Endothelial cell of umbilical vein (primary cell): ENCODE measurements around the gene TUBGCP4. TPM values are rescaled to one million over a fixed set of nuclear protein-coding genes. Genes with fewer than 3 reads are reported as not detected.

ENCODE experiments used
- BruUV-seq: library from RNA; stranded (reverse); fragments of 400-500 nt; replicated peaks from 2 replicates; lab custom pipeline; 2021; lab: Mats Ljungman, UMichigan
- CTCF ChIA-PET: fragments of 300-600, 350-600 bp; sonication (Branson Sonifier 250); formaldehyde crosslinking; loops from one replicate; lab custom pipeline; 2021; ENCODE audit warnings: antibody characterized with exemption, inconsistent platforms; lab: Charles Lee
- POLR2A ChIA-PET: fragments of 300-600, 350-600 bp; sonication (Branson Sonifier 250); formaldehyde crosslinking; loops from one replicate; lab custom pipeline; 2021; ENCODE audit warnings: antibody characterized with exemption, inconsistent platforms; lab: Charles Lee
- DNase-seq: peaks from one replicate; pipeline ENCODE4 v3.0.0-alpha.2; 2011; ENCODE audit warnings: low read depth, low spot score
- FAIRE-seq: peaks from 2 replicates; lab custom pipeline; 2011; peaks lifted over from hg19 to GRCh38; lab: Jason Lieb, UNC
- H2AFZ ChIP-seq: 2 replicates; pipeline ENCODE4 v1.6.0; 2012; ENCODE audit warnings: low read depth, low read length, control low read depth, inconsistent platforms
- H3K27ac ChIP-seq: 2 replicates; pipeline ENCODE4 v1.5.1; 2011; ENCODE audit warnings: low read depth, mild to moderate bottlenecking, control low read depth, low read length, moderate library complexity; ENCODE audit not compliant: insufficient read depth
- H3K27me3 ChIP-seq, 2 experiments: 2 replicates each; pipeline versions ENCODE4 v1.6.0 to v1.6.1; 2011; ENCODE audit warnings: low read length in 2 of 2, mixed read lengths in 1 of 2; ENCODE audit not compliant: control insufficient read depth in 2 of 2, insufficient read depth in 2 of 2
- H3K36me3 ChIP-seq, 2 experiments: 2 replicates in 1 of 2; 3 replicates in 1 of 2; pipeline ENCODE4 v1.5.1; 2011; ENCODE audit warnings: low read length in 2 of 2, mild to moderate bottlenecking in 1 of 2, moderate library complexity in 1 of 2; ENCODE audit not compliant: control insufficient read depth in 2 of 2, insufficient read depth in 2 of 2; ENCODE audit errors: extremely low read depth in 1 of 2
- H3K4me1 ChIP-seq: 3 replicates; pipeline ENCODE4 v1.5.1; 2011; ENCODE audit warnings: mild to moderate bottlenecking, low read length; ENCODE audit not compliant: control insufficient read depth, insufficient read depth; ENCODE audit errors: extremely low read depth
- H3K4me2 ChIP-seq: 2 replicates; pipeline ENCODE4 v1.6.1; 2011; ENCODE audit warnings: low read length, control low read depth, mixed read lengths; ENCODE audit not compliant: insufficient read depth
- H3K4me3 ChIP-seq, 3 experiments: fragments of 200-600 bp in 1 of 3; sonication (generic), shearing (Covaris generic) in 1 of 3; replicated peaks in 1 of 3; 2 replicates each; pipeline ENCODE4 v1.5.1; 2011 to 2016; ENCODE audit warnings: control low read depth in 3 of 3, low read length in 3 of 3, mild to moderate bottlenecking in 2 of 3, inconsistent platforms in 1 of 3, low read depth in 1 of 3, moderate library complexity in 1 of 3; ENCODE audit not compliant: insufficient read depth in 1 of 3
- H3K79me2 ChIP-seq: 2 replicates; pipeline ENCODE4 v1.6.0; 2012; ENCODE audit warnings: low read length, inconsistent platforms; ENCODE audit not compliant: control insufficient read depth, insufficient read depth
- H3K9ac ChIP-seq: replicated peaks from 2 replicates; pipeline ENCODE3; 2011; ENCODE audit warnings: low read length, control low read depth; ENCODE audit not compliant: insufficient read depth; ENCODE audit errors: extremely low read depth
- H3K9me1 ChIP-seq: replicated peaks from 3 replicates; pipeline ENCODE4 v1.6.0; 2011; ENCODE audit warnings: mild to moderate bottlenecking, low read length; ENCODE audit not compliant: control insufficient read depth, insufficient read depth; ENCODE audit errors: extremely low read depth
- H3K9me3 ChIP-seq: replicated peaks from 2 replicates; pipeline ENCODE4 v1.5.1; 2012; ENCODE audit warnings: low read length, inconsistent platforms; ENCODE audit not compliant: control insufficient read depth, insufficient read depth
- H4K20me1 ChIP-seq: replicated peaks from 2 replicates; pipeline ENCODE3; 2011; ENCODE audit warnings: mild to moderate bottlenecking, low read length; ENCODE audit not compliant: control insufficient read depth, insufficient read depth; ENCODE audit errors: extremely low read depth
- CTCF ChIP-seq, 2 donors: IDR thresholded peaks; 1 replicate in 1 of 2; 2 replicates in 1 of 2; pipeline ENCODE4 v1.5.1; 2011; ENCODE audit warnings: low read length in 2 of 2, mild to moderate bottlenecking in 2 of 2, moderate library complexity in 2 of 2, control low read depth in 1 of 2, inconsistent platforms in 1 of 2, low read depth in 1 of 2; ENCODE audit not compliant: insufficient read depth in 1 of 2; ENCODE audit errors: extremely low read depth in 1 of 2
- EZH2 ChIP-seq: IDR thresholded peaks from 2 replicates; pipeline ENCODE4 v1.6.1; 2012; ENCODE audit warnings: borderline replicate concordance, low read depth, mild to moderate bottlenecking, moderate library complexity, low read length, inconsistent platforms; ENCODE audit not compliant: severe bottlenecking
- FOS ChIP-seq: IDR thresholded peaks from 2 replicates; pipeline ENCODE4 v1.6.1; 2011; ENCODE audit warnings: mild to moderate bottlenecking, low read length, moderate library complexity, borderline replicate concordance; ENCODE audit not compliant: insufficient read depth
- GATA2 ChIP-seq: IDR thresholded peaks from 2 replicates; pipeline ENCODE4 v1.7.0; 2011; ENCODE audit warnings: low read depth, mild to moderate bottlenecking, moderate library complexity, mixed read lengths, low read length; ENCODE audit not compliant: insufficient read length, insufficient read depth
- JUN ChIP-seq: IDR thresholded peaks from 2 replicates; pipeline ENCODE4 v1.6.1; 2011; ENCODE audit warnings: borderline replicate concordance, low read depth; ENCODE audit not compliant: insufficient read length, insufficient read depth
- MAX ChIP-seq: IDR thresholded peaks from 2 replicates; pipeline ENCODE4 v1.6.1; 2011; ENCODE audit not compliant: insufficient read depth, insufficient read length
- MYC ChIP-seq: IDR thresholded peaks from one replicate; pipeline ENCODE4 v1.6.1; 2011; ENCODE audit warnings: mild to moderate bottlenecking, low read depth, low read length
- POLR2A ChIP-seq: IDR thresholded peaks from 2 replicates; pipeline ENCODE4 v1.6.1; 2012; ENCODE audit warnings: low read depth, mild to moderate bottlenecking, control low read depth, low read length
- POLR2AphosphoS5 ChIP-seq: IDR thresholded peaks from 2 replicates; pipeline ENCODE4 v1.6.1; 2012; ENCODE audit warnings: low read depth, mild to moderate bottlenecking, control low read depth, low read length, moderate library complexity; ENCODE audit not compliant: insufficient read depth
- dilution Hi-C: fragments of 300-500 bp; cut with MboI; formaldehyde crosslinking; loops from one replicate; pipeline ENCODE4 v1.15.0; 2019; ENCODE audit warnings: low sequenced_read_pairs; ENCODE audit not compliant: extremely low pct_ligation_motif_present
- intact Hi-C: fragments of 100-400 bp; cut with micrococcal nuclease; formaldehyde crosslinking; loops from one replicate; pipeline ENCODE4 v1.10.0; 2022
- polyA plus RNA-seq, 4 experiments: library from polyadenylated mRNA; depleted of rRNA in 3 of 4; stranded (reverse) in 3 of 4; unstranded in 1 of 4; fragments of >200 nt; gene quantifications; 2 replicates each; pipeline versions ENCODE4 v1.2.1 to v1.2.3, GENCODE V29; 2011 to 2012; ENCODE audit warnings: missing spikeins in 1 of 4
- total RNA-seq: library from RNA; stranded (reverse); gene quantifications from 2 replicates; pipeline ENCODE4 v1.2.3, GENCODE V29; 2021

Gene TUBGCP4
- total and polyA plus RNA-seq, 2 donors (not counting 3 experiments of a cell fraction or from before 2014, with no cell fraction given) = 6.5 to 19.4 TPM

- dilution Hi-C loops = no loop called here
Measured at GRCh38 chr15:43420435-43420834, 49.5 kb downstream of the TUBGCP4 start.

More at GRCh38 chr15:43420435-43420834, 49.5 kb downstream of the TUBGCP4 start:
- Histone ChIP-seq H3K9me1 (no peaks in the 10 kb centered on the region), H3K4me1 (no peaks in the 10 kb centered on the region), H3K79me2 (no peaks in the 10 kb centered on the region), H3K4me3 (no peak overlapping the region), H3K27me3 (no peaks in the 10 kb centered on the region), H3K9ac (no peak overlapping the region), H3K4me2 (no peak overlapping the region), H2AFZ (no peak overlapping the region), H3K36me3 (peaks cover 11 to 29% of the 10 kb centered on the region in 2 experiments), H3K9me3 (no peaks in the 10 kb centered on the region), H4K20me1 (no peaks in the 10 kb centered on the region), H3K27ac (no peak overlapping the region)
- DNase-seq (no peak), FAIRE-seq (no peak)
- ChIA-PET CTCF (interaction anchor here (1.4 kb wide), 1 partner anchor 14 kb away, joined by 3 read pairs; no protein-coding TSS in a partner anchor), POLR2A (no interaction called here)
- BruUV-seq = no TSS peak
- intact Hi-C loops = no loop called here
- TF ChIP-seq POLR2AphosphoS5 (no peak), MAX (no peak), JUN (no peak), CTCF (IDR thresholded peaks at IDR 0.05; ENCODE audit: extremely low read depth in 1 of 2, insufficient read depth in 1 of 2, low read depth in 1 of 2, low read length in 2 of 2) (no peak), FOS (no peak), POLR2A (no peak), EZH2 (no peak), MYC (no peak), GATA2 (no peak)
